HG02678 (cell line): ENCODE measurements around the gene STXBP1.

Experiments
- ATAC-seq: cut with Tn5 transposase; IDR thresholded peaks from one replicate; pipeline ENCODE4 v1.9.1; 2021; ENCODE audit warnings: mild to moderate bottlenecking, moderate library complexity; ENCODE audit not compliant: unreplicated experiment

Gene STXBP1

GRCh38 chr9:127711226-127711701 lies 99.2 kb downstream of the STXBP1 start:
- ATAC-seq, result no peak

- ATAC-seq, result no peak
These were observed 99.8 kb downstream of the STXBP1 start for GRCh38 chr9:127711831-127712274.

GRCh38 chr9:127712371-127712770 lies 100.3 kb downstream of the STXBP1 start:
- ATAC-seq, result no peak

- no peak for ATAC-seq
These were observed 100.8 kb downstream of the STXBP1 start for GRCh38 chr9:127712867-127713266.

- no peak for ATAC-seq
These were observed 102.1 kb downstream of the STXBP1 start for GRCh38 chr9:127714020-127714750.

- ATAC-seq, result peak; percentile 6
These were observed 102.9 kb downstream of the STXBP1 start for GRCh38 chr9:127714951-127715469.

GRCh38 chr9:127715470-127716337 lies 103.6 kb downstream of the STXBP1 start, which contains the start of the genes PTRH1 and TTC16:
TSS of gene PTRH1 (minus strand) at chr9:127715663. CDS start at chr9:127715639, 24 bp downstream.
TSS of gene TTC16 (plus strand) at chr9:127716079. CDS start at chr9:127716146, 67 bp downstream.
- ATAC-seq, result peak; percentile 95

- no peak for ATAC-seq
These were observed 104.3 kb downstream of the STXBP1 start for GRCh38 chr9:127716412-127716811.

- ATAC-seq, result no peak
These were observed 105.7 kb downstream of the STXBP1 start for GRCh38 chr9:127717766-127718165.

- ATAC-seq, result no peak
These were observed 108.2 kb downstream of the STXBP1 start for GRCh38 chr9:127720031-127720864.

GRCh38 chr9:127720865-127721227 lies 108.8 kb downstream of the STXBP1 start:
- ATAC-seq, result no peak

GRCh38 chr9:127721391-127721821 lies 109.3 kb downstream of the STXBP1 start:
- ATAC-seq, result no peak

- no peak for ATAC-seq
These were observed 110.1 kb downstream of the STXBP1 start for GRCh38 chr9:127722055-127722745.

- ATAC-seq, result no peak
These were observed 110.9 kb downstream of the STXBP1 start for GRCh38 chr9:127723013-127723412.

GRCh38 chr9:127723444-127723843 lies 111.4 kb downstream of the STXBP1 start:
- ATAC-seq, result no peak

GRCh38 chr9:127724012-127724411 lies 111.9 kb downstream of the STXBP1 start:
- no peak for ATAC-seq

GRCh38 chr9:127726871-127727270 lies 114.8 kb downstream of the STXBP1 start:
- no peak for ATAC-seq

GRCh38 chr9:127728808-127729207 lies 116.7 kb downstream of the STXBP1 start:
- no peak for ATAC-seq

- ATAC-seq, result no peak
These were observed 117.6 kb downstream of the STXBP1 start for GRCh38 chr9:127729522-127730256.
